ENCODE results near the gene ZIC5.
"Not testable (repeated sequence)": the region's sequence is repeated elsewhere in the genome, so short reads cannot be mapped to it uniquely, and the experiment has no call there.

The ZIC5 gene

GRCh38 chr13:99959540-99960230, 11.9 kb downstream of the ZIC5 start:
- no peak for DNase-seq

DNA sequence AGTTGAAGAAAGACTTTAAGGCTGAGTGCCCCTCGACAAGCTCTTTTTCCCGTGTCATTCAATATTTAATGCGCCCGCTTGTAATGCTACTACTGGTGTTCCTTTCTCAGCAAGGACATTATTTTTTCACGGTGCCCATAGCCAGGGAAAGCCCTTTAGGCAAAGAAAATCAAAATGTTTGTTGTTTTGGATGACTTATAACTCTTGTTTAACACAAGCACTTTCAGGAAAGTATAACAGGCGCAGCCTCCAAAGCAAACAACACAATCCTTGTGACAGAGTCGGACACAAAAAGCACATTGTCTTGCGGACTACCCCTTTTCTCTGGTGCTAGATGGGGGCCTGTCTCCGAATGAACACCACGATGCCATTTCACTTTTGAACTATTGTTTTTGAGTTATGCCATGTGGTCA, 12.4 kb downstream of the ZIC5 start:
- no peak for DNase-seq

DNA sequence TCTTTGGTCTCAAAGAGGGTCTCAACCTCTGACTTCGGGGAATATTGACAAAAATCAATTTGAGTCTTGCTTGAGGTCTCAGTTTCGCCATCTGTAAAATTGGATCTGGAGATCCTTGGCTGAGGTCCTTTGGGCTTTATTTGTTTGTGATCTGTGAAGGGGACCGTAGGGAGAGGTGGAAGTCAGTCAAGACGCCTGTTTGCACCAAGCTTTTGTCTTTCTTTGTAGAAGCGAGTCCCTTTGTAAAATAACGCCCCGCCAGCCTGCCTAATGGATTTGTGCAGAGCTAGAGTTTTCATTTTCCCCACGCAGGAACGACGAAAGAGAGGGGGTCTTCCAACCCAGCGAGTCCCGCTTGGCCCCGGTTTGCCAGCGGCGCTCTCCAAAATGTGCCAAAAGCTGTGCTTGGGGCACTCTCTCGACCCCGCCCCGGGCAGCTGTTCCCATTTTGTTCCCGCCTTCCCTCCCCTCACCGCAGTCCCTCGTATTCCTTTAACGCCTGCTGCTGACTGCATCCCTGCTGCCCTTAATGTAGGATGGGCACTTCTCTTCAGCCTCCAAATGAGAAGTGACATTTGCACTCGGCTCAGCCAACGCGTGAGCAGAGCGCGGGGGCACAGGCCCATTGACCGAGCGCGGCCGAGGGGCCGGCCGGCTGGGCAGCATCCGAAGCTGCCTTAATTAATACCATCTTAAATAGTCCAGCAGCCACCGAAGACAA, 13.0 kb downstream of the ZIC5 start:
- no peak for DNase-seq

GRCh38 chr13:99956473-99957349, 14.9 kb downstream of the ZIC5 start:
- no peak for DNase-seq

GRCh38 chr13:99955747-99956472, 15.7 kb downstream of the ZIC5 start:
- DNase-seq, result peak; percentile 35

DNA sequence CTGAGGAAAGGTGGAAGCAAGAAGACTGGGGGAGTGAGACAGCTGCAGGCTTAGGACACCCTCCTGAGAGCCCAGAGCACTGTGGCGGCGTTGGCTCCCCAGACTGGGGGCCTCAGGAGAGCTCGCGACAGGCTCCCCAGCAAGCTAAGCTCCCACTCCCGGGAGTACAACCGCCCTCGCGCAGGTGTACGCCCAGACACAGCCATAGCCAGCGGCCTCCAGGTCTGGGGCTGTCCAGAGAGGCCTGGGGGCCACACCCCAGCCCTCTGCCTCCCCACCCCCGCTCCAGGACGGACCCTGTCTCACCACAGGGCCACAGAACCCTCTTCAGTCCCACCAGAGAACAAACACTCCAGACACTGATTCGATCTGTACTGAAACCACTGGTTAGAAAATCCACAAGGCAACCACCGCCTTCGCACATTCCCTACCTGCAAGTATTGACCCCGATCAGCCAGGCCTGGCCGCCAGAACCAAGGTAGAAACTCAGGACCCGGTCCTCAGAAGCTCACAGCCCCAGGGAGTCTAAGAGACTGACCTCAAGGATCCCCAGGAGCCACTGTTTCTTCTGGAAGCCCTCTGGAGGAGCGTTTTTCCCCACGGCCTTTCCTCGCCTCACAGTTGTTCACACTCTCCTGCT, 16.3 kb downstream of the ZIC5 start:
- DNase-seq, result no peak

DNA sequence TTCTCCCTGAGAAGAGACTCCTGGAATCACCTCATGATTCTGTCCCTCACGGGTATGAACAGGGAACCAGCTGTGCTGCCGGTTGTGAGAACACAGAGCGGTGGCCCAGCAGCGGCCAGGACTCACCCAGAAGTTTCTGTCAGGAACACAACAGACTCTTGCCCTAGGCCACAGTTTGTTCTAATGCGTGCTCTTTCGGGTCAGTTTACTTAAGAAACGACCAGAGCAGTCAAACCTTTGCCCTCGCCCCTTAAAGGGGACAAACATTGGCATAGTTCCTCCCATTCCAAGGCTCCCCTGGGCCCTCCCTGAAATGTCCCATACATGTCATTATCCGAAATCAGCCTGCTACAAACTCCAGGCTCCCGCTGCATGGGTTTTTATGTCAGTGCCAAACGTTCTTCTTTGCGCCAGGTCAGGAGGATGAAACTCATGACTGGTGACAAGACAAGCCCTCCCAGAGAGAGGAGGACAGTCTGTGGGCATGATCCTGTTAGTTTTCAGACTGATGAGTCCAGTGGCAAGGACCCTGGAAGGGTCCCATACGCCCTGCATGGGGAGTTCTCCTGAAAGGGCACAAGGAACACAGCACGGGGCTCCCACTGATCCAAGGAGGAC, 18.3 kb downstream of the ZIC5 start:
- no peak for DNase-seq

GRCh38 chr13:99951666-99952065, 19.9 kb downstream of the ZIC5 start:
- not testable (repeated sequence) for DNase-seq

DNA sequence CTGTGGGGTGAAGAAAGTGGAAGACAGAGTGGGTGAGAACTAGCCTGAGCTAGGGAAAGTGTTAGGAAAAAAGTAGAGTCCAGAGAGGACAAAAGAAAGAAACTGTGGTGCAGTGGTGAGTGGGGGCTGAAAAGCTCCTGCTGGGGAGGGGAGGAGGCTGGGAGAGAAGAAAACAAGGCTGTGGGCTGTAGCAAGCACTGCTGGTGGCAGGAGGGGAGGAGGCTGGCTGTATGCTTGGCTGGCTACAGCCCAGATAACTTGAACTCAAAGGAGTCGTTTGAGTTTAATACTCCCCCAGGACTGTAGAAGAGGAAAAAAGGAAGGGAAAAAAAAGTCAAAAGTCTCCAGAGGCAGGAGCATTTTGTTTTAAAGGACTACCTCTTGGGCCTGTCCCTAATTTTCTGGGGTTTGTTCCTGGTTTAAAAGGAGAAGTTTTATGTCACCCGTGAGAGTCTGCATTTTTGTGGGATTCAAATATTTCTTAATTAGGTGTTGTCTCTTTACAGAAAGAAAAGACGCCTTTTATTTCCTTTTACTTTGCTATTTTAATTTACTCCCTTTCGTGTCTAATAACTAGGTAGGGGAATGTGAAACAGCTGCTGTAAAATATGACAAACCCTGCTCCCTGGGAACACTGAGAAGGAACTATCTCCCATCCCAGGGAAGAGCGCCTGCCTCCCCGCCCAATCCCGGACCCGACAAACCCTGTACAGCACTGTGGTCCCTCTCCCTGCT, 21.7 kb downstream of the ZIC5 start:
- no peak for DNase-seq

GRCh38 chr13:99948907-99949678, 22.5 kb downstream of the ZIC5 start:
- no peak for DNase-seq

- no peak for DNase-seq
Measured at GRCh38 chr13:99948411-99948810, 23.2 kb downstream of the ZIC5 start.

GRCh38 chr13:99947666-99948065, 23.9 kb downstream of the ZIC5 start:
- DNase-seq, result no peak

GRCh38 chr13:99945515-99945914, 26.1 kb downstream of the ZIC5 start:
- not testable (repeated sequence) for DNase-seq

- no peak for DNase-seq
Measured at GRCh38 chr13:99944606-99945005, 27.0 kb downstream of the ZIC5 start.

- no peak for DNase-seq
Measured at GRCh38 chr13:99944102-99944501, 27.5 kb downstream of the ZIC5 start.

DNA sequence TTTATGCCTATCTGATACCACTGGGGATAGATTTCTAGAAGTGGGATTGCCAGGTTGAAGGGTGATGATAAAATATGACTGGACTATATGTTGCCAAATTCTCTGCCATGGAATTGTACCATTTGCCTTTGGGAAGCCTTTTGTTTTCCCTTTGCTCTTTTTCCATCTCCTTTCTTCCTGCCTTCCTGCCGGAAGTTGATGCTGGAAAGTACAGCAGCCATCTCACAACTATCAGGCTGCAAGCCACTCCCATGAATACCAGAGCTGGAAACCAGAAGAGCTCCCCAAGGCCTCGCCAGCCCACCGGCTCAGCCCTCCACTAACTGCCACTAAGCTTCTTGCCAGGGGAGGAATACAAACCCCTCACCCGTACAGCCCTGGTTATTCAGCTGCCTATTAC, 29.7 kb downstream of the ZIC5 start:
- DNase-seq, result no peak

- DNase-seq, result no peak
Measured at GRCh38 chr13:99941086-99941485, 30.5 kb downstream of the ZIC5 start.

DNA sequence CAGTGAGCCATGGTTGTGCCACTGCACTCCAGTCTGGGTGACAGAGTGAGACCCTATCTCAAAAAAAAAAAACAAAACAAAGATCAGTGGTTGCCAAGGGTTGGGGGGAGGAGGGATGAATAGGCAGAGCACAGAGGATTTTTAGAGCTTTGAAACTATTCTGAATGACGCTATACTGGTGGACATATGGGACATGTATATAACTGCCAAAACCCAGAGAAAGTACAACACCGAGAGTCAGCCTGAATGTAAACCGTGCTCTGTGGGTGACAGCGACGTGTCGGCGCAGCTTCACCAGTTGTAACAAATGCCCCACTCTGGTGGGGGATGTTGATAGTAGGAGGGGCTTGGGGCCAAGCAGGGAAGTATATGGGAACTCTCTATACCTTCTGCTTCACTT, 32.9 kb downstream of the ZIC5 start:
- DNase-seq, result no peak

GRCh38 chr13:99935772-99936171, 35.8 kb downstream of the ZIC5 start:
- DNase-seq, result no peak

GRCh38 chr13:99932912-99933311, 38.7 kb downstream of the ZIC5 start:
- DNase-seq, result no peak

Data from fibroblast of skin of abdomen (primary cell).